Right renal cortex interstitium (tissue), 3 donors: ENCODE results near the gene BPIFB6. TPM values are rescaled to one million over a fixed set of nuclear protein-coding genes. Genes with fewer than 3 reads are reported as not detected.

Source experiments
- DNase-seq, 3 donors: peaks; one replicate each; pipeline ENCODE4 v3.0.0-alpha.2; 2013; ENCODE audit warnings: low read depth in 3 of 3, low spot score in 2 of 3
- polyA plus RNA-seq, 3 donors: library from polyadenylated mRNA; unstranded; fragments of 120-200 nt; gene quantifications; one replicate each; pipeline ENCODE4 v1.2.1, GENCODE V29; 2013; ENCODE audit not compliant: insufficient read length in 3 of 3

BPIFB6 gene
- polyA plus RNA-seq, 3 donors = not detected

DNA sequence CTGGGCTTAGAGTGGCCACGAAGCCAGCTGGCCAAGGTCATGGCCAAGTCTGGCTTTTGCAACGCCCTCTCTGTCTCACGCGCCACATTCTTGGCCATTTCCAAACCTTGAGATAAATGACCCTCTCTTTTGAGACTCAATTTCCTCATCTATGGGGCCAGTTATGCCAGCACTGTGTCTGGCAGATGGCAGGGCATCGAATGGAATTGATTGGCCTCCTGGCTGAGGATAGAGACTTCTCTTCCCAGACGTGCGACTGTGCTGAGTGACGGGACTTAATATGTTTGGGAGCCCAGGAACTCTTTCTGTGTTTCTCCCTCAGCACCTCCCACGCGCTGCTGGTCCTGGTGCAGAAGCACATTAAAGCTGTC lies 16.3 kb upstream of the BPIFB6 start:
- no peak for DNase-seq

- DNase-seq = no peak
These were observed 15.5 kb upstream of the BPIFB6 start for GRCh38 chr20:33015700-33016580.

DNA sequence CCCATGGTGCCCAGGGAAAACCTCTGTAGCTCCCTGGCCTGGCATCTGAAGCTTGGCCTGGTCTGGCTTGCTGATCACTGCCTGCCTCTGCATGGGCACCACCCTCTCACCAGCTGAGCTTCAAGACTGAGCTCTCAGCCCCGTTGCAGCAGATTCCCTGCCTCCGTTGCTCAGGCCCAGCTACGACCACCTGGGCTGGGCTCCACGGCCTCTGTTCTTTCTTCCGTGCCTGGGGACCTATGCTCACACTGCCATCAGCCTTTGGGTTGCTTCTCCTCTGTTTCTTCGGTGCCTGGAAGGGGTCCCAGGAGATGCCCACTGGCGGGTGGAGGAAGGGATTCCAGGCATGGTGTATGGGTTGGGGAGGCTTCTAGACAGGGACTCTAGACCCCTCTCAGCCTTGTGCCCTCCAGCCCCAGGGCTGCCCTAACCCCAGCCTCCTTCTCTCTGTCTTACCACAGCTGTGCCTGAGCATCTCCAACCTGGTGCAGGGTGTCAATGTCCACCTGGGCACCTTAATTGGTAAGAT lies 14.8 kb upstream of the BPIFB6 start:
- no peak for DNase-seq

DNA sequence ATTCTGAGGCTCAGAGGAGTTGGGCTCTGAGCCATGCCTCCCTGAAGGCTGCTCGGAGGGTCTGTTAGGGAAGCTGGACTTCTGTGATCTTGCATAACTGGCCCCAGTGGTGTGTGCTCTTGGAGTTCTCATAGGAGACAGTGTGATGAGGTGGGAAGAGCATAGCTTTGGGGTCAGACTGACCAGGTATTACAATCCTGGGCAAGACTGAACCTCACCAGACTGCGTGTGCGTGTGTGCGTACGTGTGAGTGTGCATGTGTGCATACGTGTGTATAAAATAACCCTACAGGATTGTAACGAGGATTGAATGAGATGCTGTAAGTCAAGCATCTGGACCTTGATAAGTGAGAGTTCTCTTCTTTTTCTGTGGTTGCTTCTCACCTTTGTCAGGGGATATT lies 13.9 kb upstream of the BPIFB6 start:
- DNase-seq = no peak

DNA sequence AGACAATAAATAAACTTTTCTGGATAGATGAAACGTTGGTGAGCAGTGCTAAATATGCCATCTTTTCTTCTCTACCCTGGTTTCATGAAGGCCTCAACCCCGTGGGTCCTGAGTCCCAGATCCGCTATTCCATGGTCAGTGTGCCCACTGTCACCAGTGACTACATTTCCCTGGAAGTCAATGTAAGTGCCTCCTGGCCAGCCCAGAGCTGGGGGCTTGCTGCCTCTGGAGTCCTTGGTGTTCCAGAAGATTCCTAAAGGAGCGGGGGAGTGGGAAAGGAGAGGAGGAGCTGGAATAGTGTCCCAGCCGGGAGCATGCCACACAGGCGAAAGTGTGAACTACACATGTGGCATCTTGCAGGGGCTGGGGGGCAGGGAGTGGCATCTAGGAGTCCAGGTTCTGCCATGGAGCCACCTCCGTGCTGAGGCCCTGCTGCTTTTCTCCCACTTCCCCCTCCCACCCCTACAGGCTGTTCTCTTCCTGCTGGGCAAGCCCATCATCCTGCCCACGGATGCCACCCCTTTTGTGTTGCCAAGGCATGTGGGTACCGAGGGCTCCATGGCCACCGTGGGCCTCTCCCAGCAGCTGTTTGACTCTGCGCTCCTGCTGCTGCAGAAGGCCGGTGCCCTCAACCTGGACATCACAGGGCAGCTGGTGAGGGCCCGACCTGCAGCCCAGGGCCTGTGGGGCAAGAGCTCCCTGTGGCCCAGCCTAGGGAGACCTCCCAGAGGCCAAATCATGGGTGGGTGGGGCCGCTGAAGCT lies 13.1 kb upstream of the BPIFB6 start:
- no peak for DNase-seq

- DNase-seq = no peak
These were observed 11.8 kb upstream of the BPIFB6 start for GRCh38 chr20:33019465-33020277.

GRCh38 chr20:33020278-33021161 lies 10.9 kb upstream of the BPIFB6 start:
- DNase-seq = no peak

GRCh38 chr20:33021879-33022278 lies 9.6 kb upstream of the BPIFB6 start:
- DNase-seq = no peak

GRCh38 chr20:33022289-33022688 lies 9.2 kb upstream of the BPIFB6 start:
- no peak for DNase-seq

DNA sequence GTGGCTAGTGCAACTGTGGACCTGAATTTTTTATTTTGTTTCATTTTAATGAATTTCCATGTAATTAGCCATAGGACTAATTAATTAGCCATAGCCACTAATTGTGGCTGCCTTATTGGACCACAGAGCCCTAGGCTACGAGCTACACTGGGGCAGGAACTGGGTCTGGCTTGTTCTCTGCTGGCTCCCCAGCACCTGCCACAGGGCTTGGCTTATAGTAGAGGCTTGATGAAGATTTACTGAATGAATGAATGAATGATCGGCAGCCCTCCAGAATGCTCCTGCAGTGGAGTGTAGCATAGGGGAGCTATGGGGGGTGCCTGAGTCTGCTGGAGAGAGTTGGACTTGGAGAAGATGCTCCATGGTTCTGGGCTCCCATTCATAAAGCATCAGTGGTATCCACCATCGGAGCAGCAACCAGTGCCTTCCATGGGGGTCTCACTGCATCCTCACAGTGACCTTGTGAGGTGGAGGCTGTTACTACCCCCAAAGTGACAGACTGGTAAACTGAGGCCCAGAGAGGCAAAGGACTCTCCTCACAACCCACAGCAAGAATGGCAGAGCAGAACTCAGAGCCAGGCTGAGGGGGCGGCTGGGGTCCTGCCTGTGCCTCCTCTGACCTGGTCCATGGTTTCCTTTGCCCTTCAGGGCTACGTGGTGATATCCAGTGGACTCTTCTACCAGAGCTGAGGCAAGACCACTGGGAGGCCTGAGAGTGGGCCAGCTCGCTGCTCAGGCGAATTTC lies 8.6 kb upstream of the BPIFB6 start:
- no peak for DNase-seq

DNA sequence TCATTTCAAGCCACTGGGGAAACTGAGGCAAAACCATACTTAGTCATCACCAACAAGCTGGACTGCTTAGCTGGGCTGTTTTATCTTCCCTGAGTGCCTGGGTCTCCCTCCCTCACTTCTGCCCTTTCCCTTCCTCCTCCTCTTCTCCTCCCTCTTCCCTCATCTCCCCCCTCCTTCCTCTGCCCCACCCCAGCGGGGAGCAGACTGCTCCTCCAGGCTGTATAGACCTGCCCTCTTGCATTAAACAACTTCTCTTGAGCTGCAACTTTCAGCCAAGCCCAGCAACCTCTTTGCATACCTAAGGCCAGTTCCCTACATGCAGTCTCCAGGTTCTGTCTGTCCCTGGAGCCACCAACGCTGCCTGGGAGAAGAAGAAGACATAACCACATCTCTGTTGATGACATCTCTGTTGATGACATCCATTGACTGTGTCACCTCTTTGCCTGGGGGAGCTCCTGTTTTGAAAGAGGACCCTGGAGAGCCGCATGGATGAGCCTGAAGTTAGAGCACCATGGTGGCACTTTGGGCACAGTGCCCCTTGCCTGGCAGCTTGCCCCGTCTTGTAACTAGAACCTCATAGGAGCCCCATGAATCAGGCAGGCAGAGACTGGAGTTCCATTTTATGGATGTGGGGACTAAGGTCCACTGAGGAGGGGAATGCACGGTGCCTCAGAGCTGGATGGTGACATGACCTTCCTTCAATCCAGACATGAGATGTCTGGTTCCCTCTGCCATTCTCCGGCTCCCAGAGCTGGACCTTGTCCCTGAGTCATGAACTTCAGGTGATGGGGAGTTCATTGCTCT lies 7.8 kb upstream of the BPIFB6 start:
- DNase-seq = no peak

- no peak for DNase-seq
These were observed 7.2 kb upstream of the BPIFB6 start for GRCh38 chr20:33024243-33024560.

DNA sequence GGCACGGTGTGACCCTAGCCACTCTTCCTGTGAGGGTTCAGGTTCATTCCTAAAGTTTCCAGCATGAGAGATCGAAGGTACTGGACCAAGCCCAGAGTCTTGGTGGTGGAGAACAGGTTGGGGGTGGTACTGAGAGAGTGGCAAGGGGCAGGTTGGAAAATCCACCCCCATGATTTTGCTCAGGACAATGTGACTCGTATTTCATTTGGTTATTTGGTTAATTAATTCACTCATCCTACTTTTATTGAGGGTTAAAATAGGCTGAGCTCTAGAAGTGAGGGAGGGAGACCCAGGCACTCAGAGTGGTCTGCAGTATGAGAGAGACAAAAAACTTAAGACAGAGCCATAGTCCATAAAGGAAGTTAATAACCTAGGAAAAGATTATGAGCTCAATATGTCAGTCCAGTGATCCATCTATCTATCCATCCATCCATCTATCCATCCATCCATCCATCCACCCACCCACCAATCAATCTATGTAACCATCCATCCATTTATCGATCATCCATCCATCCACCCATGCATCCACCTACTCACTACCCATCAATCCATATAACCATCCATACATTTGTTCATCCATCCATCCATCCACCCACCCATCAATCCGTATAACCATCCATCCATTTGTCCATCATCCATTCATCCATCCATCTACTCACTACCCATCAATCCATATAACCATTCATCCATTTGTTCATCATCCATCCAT lies 6.7 kb upstream of the BPIFB6 start:
- DNase-seq = no peak

- no peak for DNase-seq
These were observed 6.1 kb upstream of the BPIFB6 start for GRCh38 chr20:33025318-33025876.

- no peak for DNase-seq
These were observed 5.2 kb upstream of the BPIFB6 start for GRCh38 chr20:33026072-33026778.

- DNase-seq = no peak
These were observed 4.4 kb upstream of the BPIFB6 start for GRCh38 chr20:33026779-33027759.
